GM19468 (cell line): ENCODE measurements around the gene SPCS1.

Source experiments
- ATAC-seq: cut with Tn5 transposase; IDR thresholded peaks from one replicate; pipeline ENCODE4 v1.9.1; 2021; ENCODE audit warnings: mild to moderate bottlenecking, moderate library complexity, moderate number of reproducible peaks; ENCODE audit not compliant: unreplicated experiment; ENCODE audit errors: extremely low read depth

The SPCS1 gene

DNA sequence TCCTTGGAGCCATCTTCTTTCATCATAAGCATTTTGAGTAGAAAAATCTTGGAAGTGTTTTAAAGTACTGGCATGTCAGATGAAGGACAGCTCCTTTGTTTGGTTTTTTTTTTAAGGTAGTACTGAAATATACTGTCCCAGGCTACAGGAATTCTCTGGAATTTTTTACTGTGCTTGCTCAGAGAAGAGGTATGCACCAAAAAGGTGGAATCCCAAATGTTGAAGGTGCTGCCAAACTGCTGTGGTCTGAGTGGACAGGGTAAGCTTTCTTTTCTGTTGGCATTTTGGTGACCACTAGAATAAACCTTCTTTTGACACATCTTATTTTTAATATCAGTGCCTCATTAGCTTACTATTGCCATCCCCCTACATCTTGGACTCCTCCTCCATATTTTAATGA lies 12.8 kb upstream of the SPCS1 start:
- no peak for ATAC-seq

DNA sequence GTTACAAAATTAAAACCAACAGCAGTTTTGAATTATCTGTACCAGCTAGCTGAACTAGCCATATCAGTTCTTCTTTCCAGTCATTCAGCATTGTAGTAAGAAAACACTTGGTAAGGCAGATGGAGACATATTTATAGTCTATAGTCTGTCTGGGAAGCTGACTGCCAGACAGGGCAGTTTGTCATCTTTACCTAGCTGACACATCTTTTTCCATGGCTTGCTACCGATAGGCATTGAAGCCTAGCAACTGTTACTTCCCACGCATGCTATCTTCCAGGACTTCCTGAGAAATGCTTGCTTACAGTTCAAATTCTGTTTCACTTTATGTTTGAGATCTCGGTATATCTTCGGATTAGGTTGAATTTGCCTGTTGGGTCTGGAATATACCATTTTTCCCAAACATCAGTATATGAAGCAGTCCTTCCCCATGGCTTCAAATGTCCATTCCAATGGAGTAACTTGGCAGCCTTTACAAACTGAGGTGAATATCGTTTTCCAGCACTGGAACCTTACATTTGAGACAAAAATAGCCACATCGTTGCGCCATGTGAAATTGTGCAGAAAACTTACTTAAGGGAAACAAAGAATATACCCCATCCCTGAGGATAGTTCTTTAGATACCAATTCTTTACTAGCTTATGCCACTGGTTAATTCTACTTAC lies 11.2 kb upstream of the SPCS1 start:
- no peak for ATAC-seq

DNA sequence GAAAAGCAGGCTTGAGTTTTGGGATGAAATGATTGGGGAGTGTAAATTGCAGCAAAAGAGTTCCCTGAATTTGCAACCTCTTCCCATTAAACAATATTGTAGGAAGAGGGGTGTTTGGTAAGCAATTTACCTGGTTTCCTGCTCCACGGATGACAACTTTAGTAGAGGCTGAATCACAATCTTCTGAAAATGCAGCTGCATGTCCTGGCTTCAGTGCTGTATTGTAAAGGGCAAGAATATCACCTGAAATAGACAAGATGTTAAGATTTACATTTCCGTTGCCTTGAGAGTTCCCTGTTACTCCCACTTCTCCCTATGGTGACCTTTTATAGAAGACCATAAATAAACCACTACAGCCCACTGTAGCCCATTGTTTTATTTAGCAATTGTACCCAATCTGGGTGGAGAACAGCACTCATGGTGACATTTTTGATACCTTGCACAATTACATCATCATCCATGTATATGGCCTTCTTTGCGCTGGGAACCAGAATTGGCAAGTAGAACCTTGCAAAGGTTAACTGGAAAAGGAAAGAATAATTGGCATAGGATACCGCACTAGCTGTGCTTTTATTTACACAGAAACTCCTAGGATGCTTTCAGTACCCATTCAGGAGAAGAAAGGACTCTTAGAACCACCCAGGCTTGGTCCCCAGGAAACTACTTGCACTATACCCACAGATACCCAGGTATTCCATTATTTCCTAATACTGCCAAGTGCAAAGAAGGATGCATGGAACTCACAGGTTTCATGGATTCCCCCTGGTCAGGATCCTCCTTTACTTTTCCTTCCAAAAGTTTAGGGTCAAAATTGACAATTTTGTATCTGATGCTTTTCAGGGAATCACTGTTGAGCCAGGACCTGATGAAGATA lies 9.9 kb upstream of the SPCS1 start:
- no peak for ATAC-seq

DNA sequence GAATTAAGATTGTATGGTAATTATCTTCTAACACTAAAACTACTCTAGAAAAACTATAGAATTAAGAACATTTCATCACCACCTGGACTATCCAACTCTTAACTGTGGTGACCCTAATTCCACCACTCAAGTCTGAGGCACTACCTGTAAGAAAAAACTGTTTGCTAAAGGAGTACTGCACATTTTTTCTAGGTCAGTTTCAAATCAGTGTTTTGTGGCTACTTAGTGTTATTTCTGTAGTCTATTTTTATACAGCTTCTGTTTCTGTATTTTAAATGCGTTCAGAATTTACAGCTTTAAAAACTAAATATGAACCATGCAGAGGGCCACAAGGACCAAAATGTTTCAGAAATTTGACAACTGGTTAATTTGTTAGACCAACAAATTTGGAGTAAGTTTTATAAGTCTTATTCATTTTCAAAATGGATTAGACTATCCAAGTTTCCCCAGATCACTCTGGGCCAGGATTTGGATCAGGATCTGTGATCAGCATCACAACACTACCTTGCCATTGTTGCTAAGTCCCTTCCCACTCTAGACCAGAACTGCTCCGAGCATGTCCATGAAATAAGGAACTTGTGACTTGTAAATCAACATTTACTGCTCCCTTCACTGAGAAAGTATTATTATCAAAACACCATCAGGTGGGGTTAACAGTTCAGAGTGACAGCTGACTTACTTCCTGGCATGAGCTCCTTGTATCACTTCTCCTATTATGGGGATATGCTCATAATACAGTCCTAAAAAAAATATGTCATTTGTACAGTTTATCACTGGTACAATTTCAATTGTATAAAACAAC lies 8.9 kb upstream of the SPCS1 start:
- no peak for ATAC-seq

DNA sequence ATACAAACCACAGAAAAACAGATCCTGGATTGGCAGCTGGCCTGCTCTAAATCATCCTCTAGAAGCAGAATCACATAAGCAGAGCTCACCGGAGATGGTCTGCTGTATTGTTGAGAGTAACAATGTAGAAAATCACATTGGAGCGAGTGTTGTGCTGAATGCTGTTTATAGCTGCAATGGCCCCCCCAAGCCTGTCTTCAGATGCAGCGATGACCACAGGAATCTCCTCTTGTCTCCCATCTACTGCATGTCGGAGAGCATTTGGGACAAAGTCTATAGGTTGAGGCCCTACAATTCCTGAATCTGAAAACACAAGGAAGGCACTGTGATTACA lies 8.3 kb upstream of the SPCS1 start:
- no peak for ATAC-seq

DNA sequence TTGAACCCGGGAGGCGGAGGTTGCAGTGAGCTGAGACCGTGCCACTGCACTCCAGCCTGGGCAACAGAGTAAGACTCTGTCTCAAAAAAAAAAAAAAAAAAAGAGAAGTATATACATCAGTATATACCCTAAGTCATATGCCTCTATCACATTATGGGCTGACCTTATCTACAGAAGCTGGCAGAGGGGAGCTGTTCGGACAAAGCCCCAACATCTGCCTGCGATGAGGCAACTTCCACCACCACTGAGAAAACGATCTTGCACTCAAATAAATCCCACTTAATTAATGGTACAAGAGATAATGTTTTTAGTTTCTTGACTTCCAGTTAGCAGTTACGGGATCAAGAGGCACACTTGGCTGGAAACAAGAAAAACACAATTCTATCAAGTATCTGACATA lies 2.6 kb upstream of the SPCS1 start:
- ATAC-seq = no peak

DNA sequence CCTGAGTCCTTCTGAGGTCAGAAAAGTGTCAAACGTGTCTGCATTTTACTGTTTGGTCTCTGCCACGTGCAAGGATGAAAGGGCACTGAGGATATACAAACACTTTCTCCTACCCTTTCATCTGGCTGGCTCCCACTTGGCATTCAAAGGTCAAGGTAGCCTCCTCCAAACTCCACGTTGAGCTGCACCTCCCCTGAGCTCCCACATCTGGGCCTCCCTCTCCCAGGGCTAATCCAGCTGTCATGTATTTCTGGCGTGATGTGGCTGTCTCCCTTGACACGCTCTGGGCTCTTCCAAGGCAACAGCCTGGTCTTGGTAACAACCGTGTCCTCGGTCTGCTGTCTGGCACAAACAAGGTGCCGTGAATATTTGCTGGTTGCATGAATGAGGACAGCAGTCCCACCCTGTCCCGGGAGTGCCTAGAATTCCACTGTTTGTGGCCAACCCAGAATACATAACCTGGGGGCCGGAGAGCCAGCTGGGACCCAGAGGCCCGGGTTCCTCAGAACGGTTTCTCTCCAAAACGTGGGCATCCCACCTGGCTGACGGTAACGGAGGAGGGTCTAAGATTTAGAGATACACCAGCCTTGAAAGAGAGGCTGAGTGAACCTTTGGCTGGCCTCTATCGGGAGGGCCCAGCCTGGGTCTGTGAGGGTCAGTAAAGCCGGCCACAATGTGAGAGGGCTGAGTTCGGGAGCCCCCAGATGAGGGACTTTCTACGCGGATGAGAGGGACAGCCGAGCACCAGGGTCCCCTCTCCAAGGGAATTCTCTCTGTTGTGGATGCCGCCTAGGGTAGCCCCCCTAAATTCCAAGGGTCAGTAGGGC lies 1.1 kb upstream of the SPCS1 start:
- no peak for ATAC-seq

DNA sequence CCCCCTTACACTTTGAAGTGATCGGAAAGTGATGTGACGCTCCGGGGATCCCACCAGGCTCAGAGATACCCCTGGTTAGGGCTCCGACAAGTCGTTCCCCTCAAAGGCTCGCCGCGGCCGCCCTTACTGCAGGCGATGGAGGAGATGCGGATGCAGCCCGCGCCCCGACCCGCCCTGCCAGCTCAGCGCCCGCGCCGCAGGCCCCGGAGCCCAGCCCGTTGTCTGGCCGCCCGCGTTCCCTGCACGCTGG lies 543 bp upstream of the SPCS1 start:
- no peak for ATAC-seq

DNA sequence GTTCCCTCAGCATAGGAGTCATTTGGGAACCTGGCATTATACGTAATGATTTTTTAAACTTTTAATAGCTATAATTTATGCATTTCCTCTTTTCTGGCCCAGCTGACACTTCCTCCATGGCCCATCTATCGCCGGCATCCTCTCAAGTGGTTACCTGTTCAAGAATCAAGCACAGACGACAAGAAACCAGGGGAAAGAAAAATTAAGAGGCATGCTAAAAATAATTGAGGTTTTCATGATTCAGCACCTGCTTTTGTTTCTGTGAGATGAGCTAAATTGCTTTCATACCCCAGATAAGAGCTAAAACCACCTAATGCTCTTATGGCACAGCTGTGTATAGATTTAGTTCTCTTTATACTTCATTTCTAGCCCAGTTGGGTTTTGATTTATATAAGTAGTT lies 1.7 kb downstream of the SPCS1 start:
- no peak for ATAC-seq

DNA sequence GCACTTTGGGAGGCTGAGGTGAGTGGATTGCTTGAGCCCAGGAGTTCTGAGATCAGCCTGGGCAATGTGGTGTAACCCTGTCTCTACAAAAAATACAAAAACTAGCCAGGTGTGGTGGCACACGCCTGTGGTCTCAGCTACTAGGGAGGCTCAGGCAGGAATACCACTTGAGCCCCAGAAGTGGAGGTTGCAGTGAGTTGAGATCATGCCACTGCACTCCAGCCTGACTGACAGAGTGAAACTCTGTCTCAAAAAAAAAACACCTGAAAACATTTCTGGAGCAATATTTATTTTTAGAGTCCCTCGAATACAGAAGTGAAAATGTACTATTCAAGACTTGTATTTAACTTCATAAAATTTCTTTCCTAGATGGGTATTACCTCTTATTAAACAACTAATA lies 4.6 kb downstream of the SPCS1 start:
- no peak for ATAC-seq

DNA sequence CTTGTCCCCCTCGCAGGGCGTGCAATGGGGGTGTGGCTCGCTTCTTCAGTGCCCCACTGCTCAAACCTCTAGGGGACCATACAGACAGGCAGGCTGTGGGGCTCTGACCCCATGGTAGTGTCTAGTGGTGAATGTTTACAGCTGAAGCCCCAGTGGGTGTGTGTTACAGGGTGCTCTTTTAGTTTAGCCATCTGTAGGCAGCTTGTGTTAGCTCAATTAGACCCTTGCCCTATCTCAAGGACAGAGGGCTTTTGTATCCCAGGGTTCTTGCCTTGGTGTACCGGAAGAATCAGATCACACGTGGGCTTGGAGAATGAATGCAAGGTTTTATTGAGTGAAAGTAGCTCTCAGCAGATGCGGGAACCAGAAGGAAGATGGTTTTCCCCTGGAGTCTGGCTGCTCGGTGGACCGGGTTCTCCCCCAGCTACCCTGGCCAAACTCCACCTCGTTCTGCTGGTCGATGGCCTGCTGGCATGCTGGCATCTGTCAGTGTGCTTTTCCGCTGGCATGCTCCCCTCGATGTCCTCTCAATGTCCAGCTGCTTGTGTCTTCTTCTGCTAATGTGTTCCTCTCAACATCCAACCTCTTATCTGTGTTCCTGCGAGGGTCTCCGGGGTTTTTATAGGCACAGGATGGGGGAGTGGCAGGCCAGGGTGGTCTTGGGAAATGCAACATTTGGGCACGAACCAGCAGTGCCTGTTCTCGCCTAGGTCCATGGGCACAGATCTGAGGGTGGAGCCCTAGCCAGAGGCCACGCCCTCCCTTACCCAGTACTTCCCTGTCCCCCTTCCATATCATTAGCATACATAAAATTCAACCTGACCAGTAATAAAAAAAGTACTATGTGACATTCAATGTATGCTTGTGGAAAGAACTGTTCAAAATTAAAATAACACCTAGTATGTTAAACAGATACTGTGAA lies 6.6 kb downstream of the SPCS1 start:
- ATAC-seq = no peak

DNA sequence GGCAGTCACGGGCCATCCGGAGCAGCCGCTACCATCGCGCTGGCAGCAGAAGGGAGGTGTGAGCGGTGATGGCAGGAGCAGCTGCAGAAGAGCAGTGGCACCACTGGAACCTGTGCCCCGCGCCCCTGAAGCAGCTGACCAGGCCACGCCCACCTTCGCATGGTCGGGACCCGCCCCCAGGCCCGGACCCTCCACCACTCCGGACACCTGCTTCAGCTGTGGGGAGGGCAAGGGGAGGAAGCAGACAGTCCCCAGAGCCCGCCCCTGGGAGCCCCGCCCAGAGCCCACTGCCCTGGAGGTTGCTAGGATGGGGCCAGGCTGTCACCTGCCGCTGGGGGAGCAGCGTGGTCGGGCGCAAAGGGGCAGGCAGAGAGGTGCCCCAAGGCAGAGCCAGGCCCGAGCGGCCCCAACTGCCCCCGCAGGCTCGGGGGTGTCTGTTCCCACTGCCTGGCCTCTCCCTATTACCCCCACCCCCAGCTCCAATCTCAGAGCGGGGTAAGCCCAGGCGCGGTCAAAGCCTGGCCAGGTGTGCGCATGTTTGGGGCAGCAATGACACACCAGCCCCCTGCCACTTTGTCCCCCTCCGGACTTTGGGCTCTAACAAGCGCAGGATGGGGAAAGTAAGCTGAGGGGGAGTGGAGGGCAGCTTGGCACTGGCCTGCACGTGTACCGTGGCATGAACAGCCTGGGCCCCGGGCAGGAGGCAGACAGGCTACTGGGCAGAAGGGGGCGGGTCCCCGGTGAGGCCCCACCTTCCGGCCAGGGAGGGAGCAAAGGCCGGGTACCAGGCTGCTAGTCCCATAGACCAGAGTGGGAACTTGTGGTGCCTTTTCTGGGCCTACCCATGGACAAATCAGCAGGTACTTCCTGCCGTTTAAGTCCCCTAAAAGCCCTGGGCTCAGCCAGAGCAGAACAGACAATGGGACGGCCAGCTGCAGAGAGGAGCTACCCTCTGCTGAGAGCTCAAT lies 8.7 kb downstream of the SPCS1 start:
- ATAC-seq = no peak

DNA sequence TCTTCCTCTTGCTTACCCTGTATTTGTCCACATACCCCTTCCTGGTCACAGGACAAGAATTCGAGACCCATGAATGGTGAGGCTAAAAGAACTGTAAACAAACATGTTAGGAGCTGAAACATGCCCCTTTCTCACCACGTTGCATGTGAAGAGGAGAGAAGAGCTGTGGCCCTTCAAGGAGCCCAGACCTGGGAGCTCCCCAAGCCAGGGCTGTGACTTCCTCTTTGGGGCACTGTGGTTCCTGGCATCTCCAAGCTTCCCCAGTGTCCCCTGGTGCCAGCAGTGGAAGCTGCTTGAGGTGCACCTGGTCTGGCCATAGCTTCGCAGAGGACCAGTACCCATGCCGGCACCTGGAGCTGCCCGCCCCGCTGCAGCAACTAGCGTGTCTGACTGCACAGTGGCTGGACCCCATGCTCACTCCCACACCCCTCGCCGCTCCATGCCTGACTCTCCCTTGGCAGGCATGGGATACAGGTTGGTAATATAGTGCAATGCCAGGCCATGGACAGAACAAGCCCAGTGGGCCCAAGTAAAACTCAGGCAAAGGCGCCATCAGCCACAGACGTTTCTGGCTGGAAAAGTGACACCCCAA lies 9.9 kb downstream of the SPCS1 start:
- no peak for ATAC-seq

DNA sequence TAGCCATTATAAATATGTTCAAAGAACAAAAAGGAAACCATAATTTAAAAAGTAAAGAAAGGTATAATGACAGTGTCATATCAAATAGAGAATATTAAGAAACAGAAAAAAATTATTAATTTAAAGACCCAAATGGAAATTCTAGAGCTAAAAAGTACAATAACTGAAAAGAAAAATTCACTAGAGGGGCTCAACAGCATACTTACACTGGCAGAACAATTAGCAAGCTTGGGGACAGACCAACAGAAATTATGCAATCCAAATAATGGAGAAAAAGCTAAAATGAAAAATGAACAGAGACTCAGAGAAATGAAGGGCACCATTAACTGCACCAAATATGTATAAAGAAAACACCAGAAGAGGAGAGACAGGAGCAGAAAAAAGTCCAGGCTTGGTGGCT lies 13.7 kb downstream of the SPCS1 start:
- ATAC-seq = no peak

DNA sequence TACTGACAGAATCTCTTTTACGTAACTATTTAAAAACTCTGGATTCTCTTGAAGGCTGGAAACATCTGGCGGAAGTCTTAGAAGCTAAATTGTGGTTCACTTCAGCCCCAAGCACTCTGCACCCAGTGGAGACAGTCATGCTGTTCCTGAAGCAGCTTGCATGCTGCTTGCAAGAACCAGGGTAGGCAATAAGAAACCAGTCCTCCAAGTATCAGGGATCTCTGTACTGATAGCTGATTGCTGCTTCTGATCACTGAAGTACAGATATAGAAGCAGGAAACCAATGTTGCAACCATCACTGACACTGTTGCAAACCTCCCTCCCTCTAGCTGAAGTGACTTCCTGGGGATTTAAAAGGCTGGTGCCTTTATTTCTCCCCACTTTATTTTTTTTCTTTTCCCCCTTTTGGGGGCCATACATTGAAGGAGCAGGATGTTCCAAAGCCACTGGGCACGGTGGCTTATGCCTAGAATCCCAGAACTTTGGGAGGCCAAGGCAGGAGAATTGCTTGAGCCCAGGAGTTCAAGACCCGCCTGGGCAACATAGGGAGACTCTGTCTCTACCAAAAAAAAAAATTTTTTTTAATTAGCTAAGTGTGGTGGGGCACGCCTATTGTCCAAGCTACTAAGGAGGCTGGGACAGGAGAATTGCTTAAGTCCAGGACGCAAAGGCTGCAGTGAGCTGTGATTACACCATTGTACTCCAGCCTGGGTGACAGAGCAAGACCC lies 15.3 kb downstream of the SPCS1 start:
- no peak for ATAC-seq

DNA sequence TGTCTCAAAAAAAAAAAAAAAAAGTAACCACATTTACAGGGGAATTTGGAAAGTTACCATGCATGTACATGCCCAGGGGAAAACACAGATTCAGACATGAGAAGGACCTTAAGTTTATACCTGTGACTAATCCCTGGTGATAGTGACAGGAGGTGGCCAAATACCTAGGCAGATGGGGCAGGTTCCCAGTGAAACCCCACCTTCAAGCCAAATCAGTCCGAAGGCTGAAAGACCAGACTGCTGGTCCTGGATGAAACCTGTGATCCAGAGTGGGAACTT lies 15.8 kb downstream of the SPCS1 start:
- no peak for ATAC-seq

DNA sequence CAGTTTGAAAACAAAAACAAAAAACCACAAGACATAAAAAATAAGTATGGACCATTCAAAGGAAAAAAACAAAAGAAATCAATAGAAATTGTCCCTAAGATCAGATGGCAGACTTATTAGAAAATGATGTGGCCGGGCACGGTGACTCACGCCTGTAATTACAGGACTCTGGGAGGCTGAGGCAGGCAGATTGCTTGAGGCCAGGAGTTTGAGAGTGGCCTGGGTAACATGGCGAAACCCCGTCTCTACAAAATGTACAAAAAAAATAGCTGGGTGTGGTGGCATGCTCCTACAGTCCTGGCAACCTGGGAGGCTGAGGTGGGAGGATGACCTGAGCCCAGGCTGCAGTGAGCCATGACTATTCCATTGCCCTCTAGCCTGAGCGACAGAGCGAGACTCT lies 16.6 kb downstream of the SPCS1 start:
- no peak for ATAC-seq

DNA sequence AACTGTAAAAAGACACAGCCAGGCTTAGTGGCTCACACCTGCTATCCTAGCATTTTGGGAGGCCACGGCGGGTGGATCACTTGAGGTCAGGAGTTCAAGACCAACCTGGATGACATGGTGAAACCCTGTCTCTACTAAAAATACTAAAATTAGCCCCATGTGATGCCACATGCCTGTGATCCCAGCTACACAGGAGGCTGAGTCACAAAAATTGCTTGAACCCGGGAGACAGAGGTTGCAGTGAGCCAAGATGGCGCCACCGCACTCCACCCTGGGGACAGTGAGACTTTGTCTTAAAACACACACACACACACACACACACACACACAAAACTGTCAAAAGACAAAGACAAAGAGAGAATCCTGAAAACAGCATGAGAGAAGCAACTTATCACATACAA lies 18.0 kb downstream of the SPCS1 start:
- ATAC-seq = no peak
